GM21528 (cell line): ENCODE results near the gene MLLT6.

Source experiments
- ATAC-seq: cut with Tn5 transposase; IDR thresholded peaks from one replicate; pipeline ENCODE4 v1.9.1; 2021; ENCODE audit warnings: mild to moderate bottlenecking, moderate library complexity; ENCODE audit not compliant: unreplicated experiment, low FRiP score

MLLT6 gene

GRCh38 chr17:38706505-38707216, 1.6 kb downstream of the MLLT6 start:
- ATAC-seq = no peak

- no peak for ATAC-seq
Measured at GRCh38 chr17:38707678-38708351, 2.7 kb downstream of the MLLT6 start.

- ATAC-seq = no peak
Measured at GRCh38 chr17:38709104-38709820, 4.2 kb downstream of the MLLT6 start.

GRCh38 chr17:38709864-38710603, 5.0 kb downstream of the MLLT6 start:
- no peak for ATAC-seq

- ATAC-seq = no peak
Measured at GRCh38 chr17:38710604-38710962, 5.5 kb downstream of the MLLT6 start.

GRCh38 chr17:38710985-38711384, 5.9 kb downstream of the MLLT6 start:
- no peak for ATAC-seq

- no peak for ATAC-seq
Measured at GRCh38 chr17:38711792-38712571, 6.9 kb downstream of the MLLT6 start.

- ATAC-seq = no peak
Measured at GRCh38 chr17:38712593-38712992, 7.5 kb downstream of the MLLT6 start.

- ATAC-seq = no peak
Measured at GRCh38 chr17:38713456-38714075, 8.5 kb downstream of the MLLT6 start.

GRCh38 chr17:38715216-38715943, 10.3 kb downstream of the MLLT6 start:
- no peak for ATAC-seq

GRCh38 chr17:38716368-38717005, 11.4 kb downstream of the MLLT6 start:
- ATAC-seq = no peak

GRCh38 chr17:38717139-38717745, 12.2 kb downstream of the MLLT6 start:
- ATAC-seq = no peak

- ATAC-seq = no peak
Measured at GRCh38 chr17:38719289-38719942, 14.3 kb downstream of the MLLT6 start.

- ATAC-seq = no peak
Measured at GRCh38 chr17:38719943-38720641, 15.0 kb downstream of the MLLT6 start.

- no peak for ATAC-seq
Measured at GRCh38 chr17:38720941-38721340, 15.9 kb downstream of the MLLT6 start.

GRCh38 chr17:38721802-38722201, 16.7 kb downstream of the MLLT6 start:
- no peak for ATAC-seq

GRCh38 chr17:38724337-38724988, 19.4 kb downstream of the MLLT6 start:
- ATAC-seq = no peak
